Tibial nerve (tissue), 4 donors: ENCODE measurements around the gene MAMDC4.

ENCODE experiments used
- EP300 ChIP-seq, 2 donors: sonication (generic); formaldehyde crosslinking; IDR thresholded peaks; one replicate each; pipeline ENCODE4 v1.6.1; 2017; ENCODE audit warnings: antibody characterized with exemption in 2 of 2, mild to moderate bottlenecking in 1 of 2
- POLR2A ChIP-seq, 2 donors: fragments of 450-650 bp; IDR thresholded peaks; one replicate each; pipeline ENCODE4 v1.6.1; 2017; ENCODE audit warnings: antibody characterized with exemption in 2 of 2, mild to moderate bottlenecking in 2 of 2, moderate library complexity in 2 of 2
- TF ChIP-seq, protein P1 (sequence below), 5 experiments: fragments of 200-600 bp in 3 of 5; fragments of 450-650 bp in 2 of 5; sonication (generic) in 3 of 5; IDR thresholded peaks; one replicate each; pipeline ENCODE4 v1.5.1; 2016 to 2019; ENCODE audit warnings: antibody characterized with exemption in 5 of 5, mild to moderate bottlenecking in 3 of 5, moderate library complexity in 2 of 5

DNA sequence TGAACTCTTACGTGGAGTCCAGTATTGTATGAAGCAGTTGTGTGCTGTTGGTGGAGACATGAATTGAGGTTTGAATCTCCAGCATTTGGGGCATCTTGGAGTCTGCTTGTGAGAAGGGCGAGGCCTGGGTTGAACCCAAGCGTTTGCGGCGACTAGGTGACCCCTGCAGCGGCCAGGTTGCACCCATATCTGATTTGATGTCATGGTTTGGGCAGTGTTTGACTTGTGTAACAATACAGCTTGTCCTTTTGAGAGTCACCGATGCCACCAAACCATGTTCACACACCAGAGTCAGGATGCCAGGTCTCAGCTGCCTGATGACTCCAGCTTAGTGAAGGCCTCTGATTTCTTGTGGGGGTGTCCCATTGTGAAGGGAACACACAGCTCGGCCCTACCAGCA is 36.3 kb downstream of the MAMDC4 start:
- TF ChIP-seq, protein P1, sequence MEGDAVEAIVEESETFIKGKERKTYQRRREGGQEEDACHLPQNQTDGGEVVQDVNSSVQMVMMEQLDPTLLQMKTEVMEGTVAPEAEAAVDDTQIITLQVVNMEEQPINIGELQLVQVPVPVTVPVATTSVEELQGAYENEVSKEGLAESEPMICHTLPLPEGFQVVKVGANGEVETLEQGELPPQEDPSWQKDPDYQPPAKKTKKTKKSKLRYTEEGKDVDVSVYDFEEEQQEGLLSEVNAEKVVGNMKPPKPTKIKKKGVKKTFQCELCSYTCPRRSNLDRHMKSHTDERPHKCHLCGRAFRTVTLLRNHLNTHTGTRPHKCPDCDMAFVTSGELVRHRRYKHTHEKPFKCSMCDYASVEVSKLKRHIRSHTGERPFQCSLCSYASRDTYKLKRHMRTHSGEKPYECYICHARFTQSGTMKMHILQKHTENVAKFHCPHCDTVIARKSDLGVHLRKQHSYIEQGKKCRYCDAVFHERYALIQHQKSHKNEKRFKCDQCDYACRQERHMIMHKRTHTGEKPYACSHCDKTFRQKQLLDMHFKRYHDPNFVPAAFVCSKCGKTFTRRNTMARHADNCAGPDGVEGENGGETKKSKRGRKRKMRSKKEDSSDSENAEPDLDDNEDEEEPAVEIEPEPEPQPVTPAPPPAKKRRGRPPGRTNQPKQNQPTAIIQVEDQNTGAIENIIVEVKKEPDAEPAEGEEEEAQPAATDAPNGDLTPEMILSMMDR (IDR thresholded peaks at IDR 0.05), result no peak
- TF ChIP-seq POLR2A (IDR thresholded peaks at IDR 0.05) (no peak), EP300 (IDR thresholded peaks at IDR 0.05) (no peak)
